Epidermal melanocyte (primary cell): ENCODE measurements around the gene SMAD2.

Experiments used
- DNase-seq: peaks from one replicate; pipeline ENCODE4 v3.0.0; 2011; ENCODE audit warnings: low spot score; ENCODE audit not compliant: insufficient read length

The SMAD2 gene

GRCh38 chr18:47932190-47932589, 1.7 kb upstream of the SMAD2 start:
- DNase-seq = no peak

DNA sequence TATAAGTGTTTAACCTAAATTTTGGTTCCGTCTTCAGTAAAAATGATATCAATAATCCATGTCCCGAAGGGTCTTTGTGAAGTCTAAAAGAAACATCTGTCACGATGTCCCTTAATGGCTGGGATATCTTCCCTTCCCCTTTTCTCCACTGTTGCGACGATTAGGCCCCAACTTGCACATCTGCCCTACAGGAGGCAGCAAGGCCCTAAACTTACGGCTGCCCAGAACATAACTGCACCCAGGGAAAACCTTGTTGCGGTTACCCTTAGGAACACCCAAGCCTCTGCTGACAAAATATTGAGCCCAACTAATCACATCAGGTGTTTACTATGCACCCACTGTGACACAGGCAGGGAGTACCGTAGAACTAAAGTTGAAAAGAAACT, 1.3 kb upstream of the SMAD2 start:
- no peak for DNase-seq

- peak; percentile 71 for DNase-seq
Observed at GRCh38 chr18:47930931-47931717, 665 bp upstream of the SMAD2 start.

DNA sequence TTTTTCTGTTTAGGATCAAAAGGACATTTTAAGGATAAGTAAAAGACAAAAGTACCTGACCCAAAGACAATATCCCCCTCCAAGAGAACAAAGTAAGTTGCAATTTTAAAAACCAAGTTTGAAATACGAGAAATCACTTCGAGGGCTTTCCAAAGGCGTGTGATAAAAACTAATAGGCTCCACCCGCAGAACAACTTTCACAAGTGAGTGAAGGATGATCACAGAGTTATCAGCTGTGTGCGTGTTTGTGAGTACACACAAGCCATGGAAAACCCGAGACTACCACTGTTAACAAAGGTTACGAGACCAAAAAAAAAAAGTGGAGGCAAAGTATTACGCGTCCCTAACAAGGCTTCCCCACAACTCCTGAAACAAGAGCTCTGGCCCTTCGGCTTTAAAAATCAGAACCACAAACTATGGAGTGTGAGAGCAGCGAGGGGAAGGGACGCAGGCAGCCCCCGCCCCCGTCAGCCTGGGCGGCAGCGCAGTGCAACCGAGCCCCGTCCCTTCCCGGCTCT, 719 bp downstream of the SMAD2 start:
- DNase-seq = no peak

DNA sequence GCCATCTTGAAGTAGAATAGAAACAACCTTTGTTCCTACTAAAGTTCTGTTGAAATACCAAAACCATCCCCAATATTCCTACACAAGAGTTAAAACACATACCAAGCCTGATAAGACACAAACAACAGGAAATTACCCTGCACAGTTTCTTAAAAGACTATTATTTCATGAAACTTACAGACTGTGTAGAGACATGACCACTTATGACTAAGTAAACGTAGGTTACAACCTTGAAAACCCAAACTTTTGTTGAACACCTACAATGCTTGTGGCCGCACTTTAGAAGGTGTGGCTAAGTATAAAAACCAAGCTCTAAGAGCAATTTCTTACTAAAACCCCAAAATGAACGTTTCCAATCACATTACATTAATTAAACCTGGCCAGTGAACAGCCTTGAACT, 2.0 kb downstream of the SMAD2 start:
- DNase-seq = no peak

GRCh38 chr18:47926101-47926850, 4.2 kb downstream of the SMAD2 start:
- no peak for DNase-seq

DNA sequence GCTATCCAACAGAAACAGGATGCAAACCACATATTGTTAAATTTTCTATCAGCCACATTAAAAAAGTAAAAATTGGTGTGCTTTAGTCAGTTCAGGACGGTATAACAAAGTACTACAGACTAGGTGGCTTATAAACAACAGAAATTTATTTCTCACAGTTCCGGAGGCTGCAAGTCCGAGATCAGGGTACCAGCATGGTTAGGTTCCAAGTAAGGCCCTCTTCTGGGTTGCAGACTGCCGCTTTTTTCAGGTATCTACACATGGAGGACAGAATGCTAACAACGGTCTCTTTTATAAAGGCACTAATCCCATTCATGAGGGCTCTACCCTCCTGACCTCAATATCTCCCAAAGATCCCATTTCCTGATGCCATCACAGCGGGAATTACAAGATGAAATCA, 10.5 kb downstream of the SMAD2 start:
- no peak for DNase-seq

DNA sequence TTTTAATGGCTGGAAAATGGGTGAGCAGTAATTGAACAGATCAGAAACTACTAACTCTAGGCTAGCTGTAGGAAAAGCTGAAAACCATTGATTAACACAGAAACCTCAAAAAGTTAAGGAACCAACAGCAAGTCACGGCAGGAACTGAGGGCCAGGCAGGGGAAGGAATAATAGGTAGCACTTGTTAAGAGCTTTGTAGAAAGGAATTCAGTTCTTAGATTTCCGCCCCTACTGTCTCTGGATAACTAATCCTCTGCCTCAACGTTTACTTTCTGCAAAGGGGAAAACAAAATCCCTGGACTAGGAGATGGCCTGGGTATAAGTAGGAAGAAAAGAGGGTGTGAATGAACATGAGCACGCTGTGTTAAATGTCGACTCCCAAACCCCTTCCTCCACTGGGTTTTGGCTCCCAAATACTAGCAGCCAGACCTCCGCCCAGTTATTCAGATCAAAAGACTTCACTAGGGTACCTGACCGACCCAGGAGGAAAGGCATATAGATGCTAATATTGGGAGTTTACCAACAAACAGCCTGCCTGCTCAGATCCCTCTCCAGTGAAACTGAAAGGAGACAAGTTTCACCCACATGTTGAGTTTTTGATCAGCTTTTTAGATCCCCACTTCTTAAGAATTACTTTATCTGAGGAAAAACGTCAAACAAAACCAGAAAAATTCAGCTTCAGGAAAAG, 12.4 kb downstream of the SMAD2 start:
- DNase-seq = no peak

DNA sequence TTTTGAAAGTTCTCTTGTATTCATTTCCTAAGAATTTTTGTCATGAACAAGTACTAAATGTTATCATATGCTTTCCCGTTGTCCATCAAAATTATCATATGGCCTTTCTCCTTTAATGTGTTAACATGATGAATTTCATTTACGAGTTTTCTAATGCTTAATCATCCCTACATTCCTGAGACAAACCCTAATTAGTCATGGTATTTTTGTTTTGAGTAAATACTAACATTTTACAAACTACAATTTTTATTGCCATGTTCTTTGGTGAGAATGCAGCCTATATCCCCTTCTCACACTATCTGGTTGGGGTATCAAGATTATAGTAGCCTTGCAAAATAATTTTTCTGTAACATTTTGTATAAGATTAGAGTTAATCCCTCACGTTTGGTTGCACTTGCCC, 14.5 kb downstream of the SMAD2 start:
- no peak for DNase-seq

GRCh38 chr18:47915229-47915628, 15.2 kb downstream of the SMAD2 start:
- DNase-seq = no peak

- DNase-seq = no peak
Observed at GRCh38 chr18:47912794-47913585, 17.5 kb downstream of the SMAD2 start.

DNA sequence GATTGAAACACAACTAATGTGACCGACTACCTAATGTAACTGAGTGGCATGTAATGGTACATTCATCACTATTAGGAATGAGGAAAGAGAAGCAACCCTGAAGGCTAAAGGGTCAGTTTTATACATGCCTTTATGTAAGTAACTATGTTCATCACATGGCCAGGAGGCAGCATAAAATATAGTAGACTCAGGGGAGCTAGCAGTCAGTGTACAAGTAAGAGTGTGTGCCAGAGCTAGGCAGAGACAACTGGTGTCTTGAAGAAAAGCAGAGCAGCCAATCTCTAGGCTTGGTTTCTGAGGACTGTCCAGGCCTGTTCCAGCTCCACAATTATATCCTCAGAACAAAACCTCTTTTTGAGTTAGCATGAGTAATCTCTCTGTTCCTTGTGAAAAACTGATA, 18.1 kb downstream of the SMAD2 start:
- peak; percentile 58 for DNase-seq

- DNase-seq = no peak
Observed at GRCh38 chr18:47911877-47912276, 18.6 kb downstream of the SMAD2 start.

DNA sequence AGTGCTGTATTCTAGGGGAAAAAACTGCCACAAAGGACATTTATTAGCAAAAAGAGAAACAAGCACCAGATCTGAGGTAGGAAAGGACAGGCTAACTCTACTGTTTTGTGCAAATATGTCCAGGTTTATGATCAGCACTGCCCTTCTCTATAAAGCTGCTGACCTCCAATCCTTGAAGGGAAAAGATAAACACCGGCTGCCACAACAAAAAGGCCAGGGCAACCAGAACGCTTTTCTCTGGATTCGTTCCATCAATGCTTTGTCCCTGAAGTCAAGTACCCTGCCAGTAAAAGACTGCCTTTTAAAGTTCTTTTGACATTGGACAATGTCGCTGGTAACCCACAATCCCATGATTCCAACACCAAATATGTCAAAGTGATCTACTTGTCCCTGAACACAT, 21.0 kb downstream of the SMAD2 start:
- no peak for DNase-seq

DNA sequence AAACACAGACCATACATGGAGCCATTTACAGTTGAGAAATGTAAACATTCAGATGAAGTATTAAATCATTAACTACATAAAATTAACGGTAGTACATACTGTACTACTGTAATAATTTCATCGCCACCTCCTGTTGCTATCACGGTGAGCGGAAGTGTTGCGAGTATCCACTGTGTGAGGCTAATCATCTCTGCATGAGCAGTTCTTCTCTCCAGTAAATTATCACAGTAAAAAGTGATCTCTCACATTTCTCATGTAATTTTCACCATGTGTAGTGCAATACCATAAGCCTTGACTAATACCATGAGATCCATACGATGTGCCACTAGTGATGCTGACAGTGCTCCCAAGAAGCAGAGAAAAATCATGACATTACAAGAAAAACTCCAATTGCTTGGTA, 21.9 kb downstream of the SMAD2 start:
- DNase-seq = no peak

GRCh38 chr18:47906408-47906807, 24.1 kb downstream of the SMAD2 start:
- no peak for DNase-seq

DNA sequence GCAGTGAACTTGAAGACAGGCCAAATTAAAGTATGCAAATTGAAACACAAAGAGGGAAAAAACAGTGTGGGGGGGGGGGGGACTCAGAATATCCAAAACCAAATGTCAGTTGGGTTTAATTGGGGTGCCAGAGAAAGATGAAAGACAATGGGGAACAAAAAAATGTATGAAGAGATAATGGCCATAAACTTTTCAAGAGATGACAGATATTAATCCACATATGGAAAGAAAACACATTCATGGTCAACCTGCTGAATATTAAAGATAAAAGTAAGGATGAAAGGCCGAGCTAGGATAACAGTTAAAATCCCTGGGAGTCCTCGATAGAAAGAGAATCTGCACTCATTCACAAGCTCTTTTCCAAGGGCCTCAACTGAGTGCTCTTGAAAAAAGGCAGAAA, 26.6 kb downstream of the SMAD2 start:
- DNase-seq = no peak

- DNase-seq = no peak
Observed at GRCh38 chr18:47901624-47902362, 28.7 kb downstream of the SMAD2 start.

- no peak for DNase-seq
Observed at GRCh38 chr18:47899107-47899840, 31.2 kb downstream of the SMAD2 start.

- no peak for DNase-seq
Observed at GRCh38 chr18:47898696-47899095, 31.8 kb downstream of the SMAD2 start.
